GM18520 (cell line): ENCODE data around the gene ATG2A.
A peak's percentile ranks its signal among the peaks of the same experiment; 100 is the strongest.

Source experiments
- ATAC-seq: cut with Tn5 transposase; IDR thresholded peaks from one replicate; pipeline ENCODE4 v1.9.1; 2021; ENCODE audit not compliant: unreplicated experiment

Gene ATG2A

GRCh38 chr11:64872790-64873488, 44.1 kb downstream of the ATG2A start:
- no peak for ATAC-seq

DNA sequence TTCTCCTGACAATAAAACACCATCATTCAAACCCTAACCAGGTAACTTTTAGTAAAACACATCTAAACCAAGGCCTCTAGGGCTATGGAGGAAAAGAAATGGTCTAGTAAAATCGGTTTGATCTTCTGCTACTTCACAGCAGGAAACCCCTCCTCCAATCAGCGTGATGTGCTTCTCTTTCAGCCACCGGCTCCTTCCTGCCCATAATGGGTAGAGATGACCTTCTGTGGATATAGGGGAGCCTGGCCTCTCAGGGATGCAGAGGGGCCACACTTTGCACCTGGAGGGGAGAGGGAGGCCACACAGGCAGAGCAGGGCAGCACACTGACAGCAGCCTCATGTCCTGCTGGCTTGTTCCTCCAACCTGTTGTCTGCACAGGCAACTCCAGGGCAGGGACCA, 45.5 kb downstream of the ATG2A start:
- ATAC-seq: no peak

DNA sequence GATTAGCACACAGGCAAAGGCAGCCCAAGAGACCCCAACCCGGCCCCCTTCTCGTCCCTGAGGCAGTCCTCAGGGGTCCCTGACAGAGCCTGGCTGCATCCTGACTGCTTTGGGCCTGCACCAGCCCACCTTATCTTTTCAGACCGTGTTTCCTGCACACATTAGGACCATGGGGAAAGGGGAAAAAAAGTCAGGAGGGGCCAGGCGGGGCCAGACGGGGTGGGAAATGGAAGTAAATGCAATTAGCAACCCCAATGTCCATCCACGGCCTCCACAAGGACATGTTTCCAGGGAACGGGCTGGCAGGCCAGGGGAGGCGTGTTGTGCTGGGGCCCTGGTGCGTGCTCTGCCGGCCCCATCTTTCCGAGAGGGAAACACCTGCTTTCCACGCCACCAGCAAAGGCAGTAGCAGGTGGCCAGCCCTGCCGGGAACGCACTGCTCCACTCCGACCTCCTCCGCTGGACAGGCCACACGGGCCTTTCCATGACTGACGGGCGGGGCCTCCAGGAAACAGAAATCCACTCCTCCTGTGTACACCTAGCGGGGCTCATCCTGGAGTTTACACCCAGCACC, 46.0 kb downstream of the ATG2A start:
- no peak for ATAC-seq

GRCh38 chr11:64870176-64870892, 46.7 kb downstream of the ATG2A start:
- ATAC-seq: no peak

GRCh38 chr11:64869571-64870175, 47.3 kb downstream of the ATG2A start:
- no peak for ATAC-seq

GRCh38 chr11:64868904-64869570, 48.0 kb downstream of the ATG2A start:
- no peak for ATAC-seq

DNA sequence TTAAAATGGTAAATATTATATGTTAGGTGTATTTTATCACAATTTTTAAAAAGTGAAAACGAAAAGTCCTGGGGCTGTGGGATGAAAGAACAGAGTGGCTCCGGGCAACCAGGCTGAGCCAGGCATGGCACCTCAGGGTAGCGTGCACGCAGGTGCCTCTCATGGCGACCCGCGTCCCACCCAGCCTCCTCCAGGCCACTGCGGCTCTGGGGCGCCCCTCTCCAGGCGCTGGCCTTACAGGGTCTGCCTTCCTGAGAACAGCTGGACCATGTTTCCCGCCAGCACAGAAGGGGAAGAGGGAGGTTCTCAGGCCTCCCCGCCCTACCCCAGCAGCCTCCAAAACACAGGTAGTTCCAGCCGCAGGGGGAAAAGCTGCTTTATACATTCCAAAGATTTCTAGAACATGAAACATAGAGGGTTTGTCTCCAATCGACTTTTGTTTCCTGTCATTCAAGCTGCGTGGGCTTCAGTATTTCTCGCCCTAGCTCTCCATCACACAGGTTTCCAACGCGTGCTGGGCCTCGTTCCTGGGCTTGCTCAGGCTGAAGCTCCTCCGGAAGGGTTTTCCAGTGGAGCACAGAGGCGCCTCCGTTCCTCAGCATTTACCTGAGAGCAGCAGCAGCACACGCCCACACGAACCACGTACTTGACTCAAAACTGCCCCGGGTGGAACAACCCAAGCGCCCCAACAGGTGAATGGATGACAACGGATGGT, 49.1 kb downstream of the ATG2A start:
- no peak for ATAC-seq

- ATAC-seq: no peak
These were observed 50.9 kb downstream of the ATG2A start for GRCh38 chr11:64866173-64866491.

GRCh38 chr11:64865286-64866172, 51.5 kb downstream of the ATG2A start:
- peak; percentile 35 for ATAC-seq

DNA sequence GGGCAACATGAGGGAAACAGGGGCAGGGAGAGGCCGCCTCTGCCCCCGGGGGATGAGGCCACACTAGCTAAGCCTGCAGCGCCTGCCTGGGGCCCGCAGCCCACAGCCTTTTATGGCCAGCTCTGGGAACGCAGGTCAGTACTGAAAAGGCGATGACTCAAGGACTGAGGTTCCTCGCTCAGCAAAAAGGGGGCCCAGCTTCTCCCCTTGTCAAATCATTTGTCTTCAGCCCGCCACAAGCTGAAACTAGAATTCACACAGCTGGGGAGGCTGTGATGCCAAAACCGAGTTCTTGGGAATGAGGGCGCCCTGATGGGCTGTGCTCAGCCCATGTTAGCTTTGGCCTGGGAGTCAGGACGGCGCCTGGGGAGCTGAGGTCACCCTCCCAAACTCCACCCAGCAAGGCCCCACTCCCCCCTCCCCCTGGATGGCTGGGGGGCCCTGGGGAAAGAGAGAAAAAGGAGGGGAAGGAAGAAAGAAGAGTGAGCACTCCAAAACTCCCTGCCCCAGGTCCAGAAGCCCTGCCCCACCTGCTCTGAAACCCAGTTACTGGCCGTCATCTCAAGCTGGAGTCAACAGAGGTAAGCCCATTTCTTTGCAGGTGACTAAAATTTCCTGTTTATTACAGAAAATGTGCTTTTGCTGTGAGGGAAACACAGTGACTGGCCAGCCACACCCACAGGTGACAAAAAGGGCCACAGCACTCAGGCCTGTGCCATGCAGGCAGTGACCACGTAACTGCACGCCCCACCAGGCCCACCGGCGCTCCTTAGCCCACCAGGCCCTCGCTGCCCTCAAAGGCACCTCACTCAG, 52.3 kb downstream of the ATG2A start:
- ATAC-seq: peak; percentile 15

- ATAC-seq: no peak
These were observed 52.9 kb downstream of the ATG2A start for GRCh38 chr11:64864135-64864472.

GRCh38 chr11:64863391-64864060, 53.5 kb downstream of the ATG2A start:
- ATAC-seq: no peak

DNA sequence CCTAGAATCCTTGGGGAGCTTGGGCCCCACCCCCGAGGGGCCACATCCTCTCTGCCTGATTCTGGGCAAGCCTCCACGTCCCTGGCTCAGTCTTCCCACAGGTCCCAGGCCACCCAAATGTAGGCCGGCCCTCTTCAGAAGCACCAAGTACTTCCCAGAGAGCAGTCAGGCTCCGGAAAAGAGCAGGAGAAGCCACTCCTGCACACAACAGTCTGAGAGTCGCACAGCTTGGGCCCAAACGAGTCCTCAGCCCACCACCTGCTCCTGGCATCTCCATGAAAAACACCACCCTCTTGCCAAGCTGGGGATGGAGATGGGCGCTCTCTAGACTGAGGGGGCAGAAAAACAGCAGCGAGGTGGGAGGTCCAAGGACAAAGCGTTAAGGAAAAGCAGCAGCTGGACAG, 54.0 kb downstream of the ATG2A start:
- no peak for ATAC-seq

GRCh38 chr11:64861227-64861975, 55.6 kb downstream of the ATG2A start:
- no peak for ATAC-seq

- peak; percentile 59 for ATAC-seq
These were observed 57.2 kb downstream of the ATG2A start for GRCh38 chr11:64859542-64860414.

DNA sequence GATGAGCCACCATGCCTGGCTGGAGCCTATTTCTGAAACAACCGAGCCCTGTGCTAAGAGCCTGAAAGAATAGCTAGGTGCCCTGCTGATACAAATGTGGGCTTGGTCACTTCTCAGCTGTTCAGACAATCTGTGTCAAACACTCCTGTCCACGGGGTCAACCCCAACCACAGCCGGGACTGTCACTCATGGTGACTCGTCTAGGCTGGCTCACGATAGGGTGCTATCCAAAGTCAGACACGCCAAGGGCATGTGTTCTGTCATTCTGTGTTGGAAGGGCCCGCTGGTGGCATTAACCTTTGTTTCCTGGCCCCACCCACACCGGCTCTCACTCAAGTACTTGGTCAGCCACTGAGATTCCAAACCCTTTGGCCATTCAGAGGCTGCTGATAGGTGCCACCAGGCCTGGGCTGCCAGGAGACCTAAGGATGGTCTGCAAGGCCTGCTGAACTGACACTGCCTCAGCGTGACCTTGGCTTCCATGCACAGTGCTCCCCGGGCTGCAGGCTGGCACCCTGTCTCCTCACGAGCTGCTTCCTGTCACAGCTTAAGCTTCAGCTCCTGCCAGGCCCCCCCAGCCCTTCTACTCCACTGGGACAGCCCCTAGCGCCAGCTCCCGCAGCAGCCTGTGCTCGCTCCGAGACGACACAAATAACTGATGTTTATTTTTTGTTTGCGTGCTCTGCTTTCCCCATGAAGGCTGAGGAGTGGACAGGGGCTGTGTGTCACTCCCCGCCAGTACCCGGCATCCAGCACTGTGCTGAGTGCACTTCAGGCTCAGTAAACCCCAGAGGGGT, 58.3 kb downstream of the ATG2A start:
- ATAC-seq: no peak
